Middle frontal gyrus (tissue), 1 donor: ENCODE measurements around the gene WFDC1.

Experiments
- DNase-seq: peaks from one replicate; pipeline ENCODE4 v3.0.0-alpha.2; 2015; ENCODE audit warnings: low spot score; ENCODE audit errors: extremely low spot score

WFDC1 gene

GRCh38 chr16:84351630-84352029, 57.0 kb downstream of the WFDC1 start:
- no peak for DNase-seq

- no peak for DNase-seq
Observed at GRCh38 chr16:84354306-84354705, 59.6 kb downstream of the WFDC1 start.

GRCh38 chr16:84355149-84355548, 60.5 kb downstream of the WFDC1 start:
- no peak for DNase-seq

GRCh38 chr16:84356176-84356575, 61.5 kb downstream of the WFDC1 start:
- no peak for DNase-seq

GRCh38 chr16:84356591-84357116, 62.0 kb downstream of the WFDC1 start:
- DNase-seq: peak; percentile 76

- peak; percentile 37 for DNase-seq
Observed at GRCh38 chr16:84357191-84357651, 62.5 kb downstream of the WFDC1 start.

GRCh38 chr16:84358601-84359295, 64.1 kb downstream of the WFDC1 start:
- DNase-seq: no peak

- no peak for DNase-seq
Observed at GRCh38 chr16:84359326-84359725, 64.6 kb downstream of the WFDC1 start.

GRCh38 chr16:84360170-84360569, 65.5 kb downstream of the WFDC1 start:
- no peak for DNase-seq

GRCh38 chr16:84360748-84361147, 66.1 kb downstream of the WFDC1 start:
- DNase-seq: no peak

- no peak for DNase-seq
Observed at GRCh38 chr16:84361546-84361945, 66.9 kb downstream of the WFDC1 start.

GRCh38 chr16:84362471-84362941, 67.8 kb downstream of the WFDC1 start:
- DNase-seq: no peak

GRCh38 chr16:84366208-84366607, 71.5 kb downstream of the WFDC1 start:
- no peak for DNase-seq

GRCh38 chr16:84367297-84367680, 72.6 kb downstream of the WFDC1 start:
- no peak for DNase-seq

- DNase-seq: no peak
Observed at GRCh38 chr16:84367750-84368307, 73.2 kb downstream of the WFDC1 start.

- no peak for DNase-seq
Observed at GRCh38 chr16:84368308-84368996, 73.8 kb downstream of the WFDC1 start, which contains the start of gene ATP2C2. ATP2C2 (plus strand) TSS chr16:84368538; CDS start chr16:84368616, 78 bp downstream.

- DNase-seq: no peak
Observed at GRCh38 chr16:84369105-84369504, 74.4 kb downstream of the WFDC1 start.

GRCh38 chr16:84369938-84370627, 75.4 kb downstream of the WFDC1 start:
- DNase-seq: no peak

- no peak for DNase-seq
Observed at GRCh38 chr16:84370723-84371552, 76.3 kb downstream of the WFDC1 start.

GRCh38 chr16:84371553-84371865, 76.8 kb downstream of the WFDC1 start:
- DNase-seq: no peak
